Karpas-422 (cell line): ENCODE results near the gene NCF4. TPM values are rescaled to one million over a fixed set of nuclear protein-coding genes. Genes with fewer than 3 reads are reported as not detected.

ENCODE experiments used
- DNase-seq: peaks from one replicate; pipeline ENCODE4 v3.0.0-alpha.2; 2015
- H2AFZ ChIP-seq: fragments of 200-600 bp; sonication (generic); 2 replicates; pipeline ENCODE4 v1.6.1; 2014; ENCODE audit warnings: antibody characterized with exemption, low read length, mixed read lengths
- H3K27ac ChIP-seq: fragments of 200-600 bp; sonication (generic); 2 replicates; pipeline ENCODE4 v1.5.1; 2014; ENCODE audit warnings: mild to moderate bottlenecking, low read length, moderate library complexity
- H3K27me3 ChIP-seq: fragments of 200-600 bp; sonication (generic); 2 replicates; pipeline ENCODE4 v1.6.1; 2014; ENCODE audit warnings: low read length, mixed read lengths
- H3K36me3 ChIP-seq: fragments of 200-600 bp; sonication (generic); 2 replicates; pipeline ENCODE4 v1.6.1; 2014; ENCODE audit warnings: low read length, mixed read lengths; ENCODE audit not compliant: insufficient read depth
- H3K4me1 ChIP-seq: fragments of 200-600 bp; sonication (generic); 2 replicates; pipeline ENCODE4 v1.6.1; 2014; ENCODE audit warnings: mild to moderate bottlenecking, low read length, mixed read lengths
- H3K4me2 ChIP-seq: fragments of 200-600 bp; sonication (generic); 2 replicates; pipeline ENCODE4 v1.6.1; 2014; ENCODE audit warnings: low read length, low read depth, mild to moderate bottlenecking; ENCODE audit not compliant: poor library complexity, severe bottlenecking
- H3K4me3 ChIP-seq: fragments of 200-600 bp; sonication (generic); 2 replicates; pipeline ENCODE4 v1.5.1; 2014; ENCODE audit warnings: mild to moderate bottlenecking, antibody characterized with exemption, low read length, mixed read lengths
- H3K79me2 ChIP-seq: fragments of 200-600 bp; sonication (generic); 2 replicates; pipeline ENCODE4 v1.6.1; 2014; ENCODE audit warnings: mild to moderate bottlenecking, low read length, mixed read lengths
- H3K9ac ChIP-seq: fragments of 200-600 bp; sonication (generic); 2 replicates; pipeline ENCODE4 v1.6.0; 2014; ENCODE audit warnings: low read length
- H3K9me2 ChIP-seq: fragments of 200-600 bp; sonication (generic), shearing (Covaris generic); replicated peaks from 2 replicates; pipeline ENCODE4 v1.6.0; 2014; ENCODE audit warnings: mild to moderate bottlenecking, low read length, moderate library complexity; ENCODE audit not compliant: insufficient read depth
- H3K9me3 ChIP-seq: fragments of 300-700, 200-600 bp; sonication (generic); 2 replicates; pipeline ENCODE4 v1.6.1; 2014; ENCODE audit warnings: low read length, mixed read lengths
- H4K20me1 ChIP-seq: fragments of 200-600 bp; sonication (generic); 2 replicates; pipeline ENCODE4 v1.6.1; 2014; ENCODE audit warnings: mild to moderate bottlenecking, antibody characterized with exemption, low read length, low read depth; ENCODE audit not compliant: insufficient read depth
- total RNA-seq: library from RNA; depleted of rRNA; stranded (reverse); fragments of >200 nt; shearing (Covaris generic); gene quantifications from 2 replicates; pipeline ENCODE4 v1.2.3, GENCODE V29; 2014; ENCODE audit warnings: low replicate concordance

The NCF4 gene
- total RNA-seq, 1 experiment from 2014 or later: 116 TPM

DNA sequence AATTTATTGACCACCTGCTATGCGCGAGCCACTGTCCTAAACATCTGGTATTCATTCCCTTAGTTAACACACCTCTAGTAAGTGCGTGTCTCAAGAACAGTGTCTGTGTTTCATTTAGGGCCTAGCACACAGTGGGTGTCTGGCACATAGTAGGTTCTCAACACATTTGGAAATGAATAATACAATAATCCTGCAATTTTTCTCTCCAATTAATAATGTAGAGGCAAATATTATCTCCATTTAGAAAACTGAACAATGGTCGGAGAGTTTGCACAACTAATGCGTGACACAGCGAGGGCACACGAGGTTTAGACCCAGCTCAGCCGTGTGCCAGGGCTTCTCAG lies 4.0 kb upstream of the NCF4 start:
- Histone ChIP-seq H4K20me1 (no peaks in the 10 kb centered on the region), H3K9me3 (no peaks in the 10 kb centered on the region), H2AFZ (no peak overlapping the region), H3K9ac (no peak overlapping the region), H3K4me1 (peaks cover 34% of the 10 kb centered on the region), H3K79me2 (peaks cover 6% of the 10 kb centered on the region), H3K9me2 (no peaks in the 10 kb centered on the region), H3K4me2 (peak overlapping the region; percentile 39), H3K36me3 (no peaks in the 10 kb centered on the region), H3K27me3 (no peaks in the 10 kb centered on the region), H3K27ac (no peak overlapping the region), H3K4me3 (no peak overlapping the region)
- DNase-seq: no peak

DNA sequence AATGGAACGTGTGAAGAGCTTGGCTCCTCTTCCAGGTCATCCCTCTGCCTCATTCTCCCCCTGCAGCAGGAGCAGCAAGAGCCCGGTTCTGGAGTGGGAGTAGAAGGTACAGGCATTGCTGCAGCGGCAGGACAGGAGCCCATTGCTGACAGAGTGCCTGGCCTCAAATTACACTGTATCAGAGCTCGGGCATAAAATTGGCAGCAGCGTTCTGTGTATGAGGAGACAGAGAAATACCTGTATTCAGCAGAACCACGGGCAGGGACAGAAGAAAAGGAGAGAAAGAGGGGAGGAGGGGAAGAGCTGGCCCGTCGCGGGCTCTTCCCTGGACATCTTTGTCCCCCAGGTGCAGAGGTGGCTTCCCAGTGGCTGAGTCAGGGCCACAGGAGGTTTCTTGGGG lies 2.6 kb upstream of the NCF4 start:
- DNase-seq: no peak
- no peak overlapping the region for H3K27ac ChIP-seq

DNA sequence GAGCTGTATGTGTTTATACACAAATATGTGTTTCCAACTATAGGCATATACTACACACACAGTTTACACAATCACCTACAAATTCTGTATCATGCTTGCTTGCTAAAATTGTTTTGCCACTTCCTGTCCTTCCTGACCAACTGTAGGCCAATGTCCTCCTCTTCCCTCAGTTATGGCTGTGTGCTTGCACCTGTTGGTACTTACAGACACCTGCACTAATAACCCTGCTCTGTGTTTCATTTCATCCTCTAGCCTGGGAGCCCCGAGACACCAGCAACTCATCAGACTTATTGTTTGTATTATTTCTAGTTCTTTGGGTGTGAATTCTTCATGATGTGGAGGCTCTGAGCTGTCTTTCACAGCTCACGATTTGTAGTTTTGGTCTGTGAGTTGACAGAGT lies 1.8 kb upstream of the NCF4 start:
- Histone ChIP-seq H3K4me3 (no peak overlapping the region), H3K9me2 (no peaks in the 10 kb centered on the region), H3K27ac (no peak overlapping the region; the same call in 1 of the 2 replicates), H3K79me2 (peaks cover 23% of the 10 kb centered on the region), H3K9ac (peak overlapping the region; percentile 3; the same call in 1 of the 2 replicates), H2AFZ (peak overlapping the region; percentile 54), H3K27me3 (no peaks in the 10 kb centered on the region), H3K4me2 (no peak overlapping the region), H3K36me3 (peaks cover 3% of the 10 kb centered on the region; the same call in 1 of the 2 replicates), H3K4me1 (peaks cover 50% of the 10 kb centered on the region), H4K20me1 (no peaks in the 10 kb centered on the region), H3K9me3 (no peaks in the 10 kb centered on the region)
- no peak for DNase-seq

More for the DNA sequence above, 2.6 kb upstream of the NCF4 start:
- Histone ChIP-seq H3K4me2 (no peak overlapping the region), H3K36me3 (peaks cover 3% of the 10 kb centered on the region; the same call in 1 of the 2 replicates), H3K4me3 (no peak overlapping the region), H3K4me1 (peaks cover 48% of the 10 kb centered on the region), H3K9me2 (no peaks in the 10 kb centered on the region), H3K79me2 (peaks cover 19% of the 10 kb centered on the region), H3K9ac (no peak overlapping the region), H3K9me3 (no peaks in the 10 kb centered on the region), H3K27me3 (no peaks in the 10 kb centered on the region), H2AFZ (no peak overlapping the region), H4K20me1 (no peaks in the 10 kb centered on the region)

DNA sequence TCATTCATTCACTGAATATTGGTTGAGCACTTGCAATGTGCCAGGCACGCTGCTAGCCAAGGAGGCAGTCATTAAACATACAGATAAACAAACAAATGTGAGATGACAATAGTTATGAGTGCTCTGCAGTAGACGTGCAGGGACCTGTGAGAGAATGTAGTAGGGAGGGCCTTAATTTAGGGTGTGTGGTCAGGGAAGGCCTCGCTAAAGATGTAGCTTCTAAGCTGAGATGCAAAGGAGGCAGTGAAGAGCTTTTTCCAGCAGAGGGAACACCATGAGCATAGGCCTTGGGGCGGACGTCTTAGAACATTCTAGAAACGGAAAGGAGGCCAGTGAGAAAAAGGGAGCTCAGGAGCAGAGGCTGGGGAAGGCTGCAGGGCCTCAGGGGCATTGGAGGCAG lies 789 bp upstream of the NCF4 start:
- Histone ChIP-seq H3K36me3 (peaks cover 3% of the 10 kb centered on the region; the same call in 1 of the 2 replicates), H3K4me2 (peak overlapping the region; percentile 92), H3K9me3 (no peaks in the 10 kb centered on the region), H3K9me2 (no peaks in the 10 kb centered on the region), H3K27me3 (no peaks in the 10 kb centered on the region), H4K20me1 (no peaks in the 10 kb centered on the region), H3K27ac (peak overlapping the region; percentile 81), H3K79me2 (peaks cover 23% of the 10 kb centered on the region), H3K4me1 (peaks cover 50% of the 10 kb centered on the region), H2AFZ (peak overlapping the region; percentile 54), H3K9ac (peak overlapping the region; percentile 76), H3K4me3 (no peak overlapping the region; the same call in 1 of the 2 replicates)
- DNase-seq: peak; percentile 61

DNA sequence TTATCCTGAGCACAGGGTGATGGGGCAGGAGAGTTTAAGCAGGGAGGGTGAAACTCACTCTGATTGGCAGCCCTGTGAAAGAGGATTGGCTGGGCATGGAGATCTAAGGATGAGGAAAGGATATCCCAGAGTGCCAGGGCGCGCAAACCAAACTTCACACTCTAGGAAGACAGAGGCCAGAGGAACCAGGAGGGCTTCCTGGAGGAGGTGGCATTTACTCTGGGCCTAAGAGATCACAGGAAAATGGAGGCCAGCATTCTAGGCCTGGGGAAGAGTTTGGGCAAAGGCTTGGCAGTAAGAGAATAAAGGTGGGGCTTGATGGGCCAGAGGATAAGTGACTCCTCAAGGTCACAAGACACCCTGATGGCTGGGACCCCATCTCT lies 377 bp upstream of the NCF4 start:
- H3K27me3 ChIP-seq: no peaks in the 10 kb centered on the region
- H3K4me3 ChIP-seq: peak overlapping the region; percentile 71; the same call in 1 of the 2 replicates
- DNase-seq: no peak
- no peaks in the 10 kb centered on the region for H3K9me3 ChIP-seq
- H3K9me2 ChIP-seq: no peaks in the 10 kb centered on the region
- H3K36me3 ChIP-seq: peaks cover 3% of the 10 kb centered on the region; the same call in 1 of the 2 replicates
- peaks cover 50% of the 10 kb centered on the region for H3K4me1 ChIP-seq
- H2AFZ ChIP-seq: no peak overlapping the region
- no peaks in the 10 kb centered on the region for H4K20me1 ChIP-seq
- peaks cover 23% of the 10 kb centered on the region for H3K79me2 ChIP-seq
- H3K4me2 ChIP-seq: peak overlapping the region; percentile 92
- H3K27ac ChIP-seq: peak overlapping the region; percentile 81
- H3K9ac ChIP-seq: peak overlapping the region; percentile 76

DNA sequence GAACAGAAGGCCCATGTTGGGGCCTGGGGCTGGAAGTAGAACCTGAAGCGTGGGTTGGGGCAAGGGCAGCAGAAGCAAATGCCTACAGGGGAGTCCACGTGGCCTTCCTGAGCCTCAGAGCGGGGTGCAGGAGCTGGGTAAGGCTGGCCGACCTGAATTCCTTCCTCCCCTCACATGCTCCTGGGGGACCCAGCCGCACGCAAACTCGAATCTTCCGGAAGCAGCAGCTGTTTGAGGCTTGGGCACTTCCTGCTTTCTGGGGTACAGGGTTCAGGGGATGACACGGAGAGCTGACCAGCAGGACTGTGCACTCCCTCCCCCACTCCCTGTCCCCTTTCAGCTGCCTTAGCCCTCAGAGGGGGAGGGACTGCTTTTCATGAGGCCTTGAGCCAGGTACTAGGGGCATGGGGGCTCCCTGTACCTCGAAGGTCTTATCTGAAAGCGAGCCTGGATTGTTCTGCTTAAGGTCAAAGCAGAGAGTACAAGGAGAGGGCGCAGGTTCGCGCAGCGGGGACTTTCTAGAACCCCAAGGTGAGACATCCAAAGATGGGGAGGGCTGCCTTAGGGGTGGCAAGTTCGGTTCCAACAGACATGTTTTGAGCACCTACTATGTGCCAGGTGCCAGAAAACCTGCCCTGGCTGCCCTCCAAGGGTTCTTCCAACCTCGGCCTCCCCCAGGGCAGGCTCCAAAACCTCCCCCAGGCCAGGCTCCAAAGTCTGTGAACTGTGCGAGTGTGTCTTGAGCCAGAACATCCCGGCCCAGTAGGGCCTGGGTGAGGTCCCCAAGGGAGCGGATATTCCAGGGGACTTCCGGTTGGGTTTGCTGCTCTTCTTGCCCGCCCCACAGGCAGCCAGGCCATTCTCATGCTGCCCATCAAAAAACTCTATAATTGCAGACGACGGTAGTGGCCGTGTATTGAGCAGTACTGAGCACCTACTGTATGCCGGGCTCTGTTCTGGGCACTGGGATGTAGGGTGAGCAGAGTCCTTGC lies 1.7 kb downstream of the NCF4 start:
- no peaks in the 10 kb centered on the region for H3K9me2 ChIP-seq
- peaks cover 6% of the 10 kb centered on the region for H3K36me3 ChIP-seq
- no peak overlapping the region for H2AFZ ChIP-seq
- no peaks in the 10 kb centered on the region for H3K9me3 ChIP-seq
- peak overlapping the region; percentile 71 for H3K4me3 ChIP-seq
- H4K20me1 ChIP-seq: no peaks in the 10 kb centered on the region
- peaks cover 23% of the 10 kb centered on the region for H3K79me2 ChIP-seq
- H3K27me3 ChIP-seq: no peaks in the 10 kb centered on the region
- H3K9ac ChIP-seq: peak overlapping the region; percentile 76
- peak overlapping the region; percentile 81 for H3K27ac ChIP-seq
- peaks cover 47% of the 10 kb centered on the region for H3K4me1 ChIP-seq
- DNase-seq: peak; percentile 88
- peak overlapping the region; percentile 92 for H3K4me2 ChIP-seq

DNA sequence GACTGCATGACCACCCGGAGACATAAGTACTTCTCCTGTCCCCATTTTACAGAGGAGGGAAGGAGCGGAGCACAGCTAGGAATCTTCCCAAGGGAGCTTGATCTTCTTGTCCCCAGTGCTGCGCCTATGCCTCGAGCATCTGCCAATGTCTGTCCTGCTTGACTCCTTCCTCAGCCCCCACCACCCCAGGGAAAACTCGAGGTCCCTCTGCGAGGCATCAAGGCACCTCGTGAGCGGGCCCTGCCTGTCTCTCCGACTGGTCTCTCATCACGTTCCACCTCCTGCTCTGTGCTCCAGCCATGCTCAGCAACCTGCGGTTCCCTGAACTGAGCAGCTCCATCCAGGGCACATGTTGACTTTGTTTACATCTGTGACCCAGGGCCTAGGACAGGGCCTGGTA lies 2.5 kb downstream of the NCF4 start:
- H3K4me3 ChIP-seq: peak overlapping the region; percentile 71; the same call in 1 of the 2 replicates
- H3K36me3 ChIP-seq: peaks cover 13% of the 10 kb centered on the region
- peak overlapping the region; percentile 92 for H3K4me2 ChIP-seq
- no peaks in the 10 kb centered on the region for H3K27me3 ChIP-seq
- H2AFZ ChIP-seq: no peak overlapping the region
- peak overlapping the region; percentile 81 for H3K27ac ChIP-seq
- peaks cover 23% of the 10 kb centered on the region for H3K79me2 ChIP-seq
- no peaks in the 10 kb centered on the region for H3K9me3 ChIP-seq
- H4K20me1 ChIP-seq: no peaks in the 10 kb centered on the region
- peaks cover 47% of the 10 kb centered on the region for H3K4me1 ChIP-seq
- 0 out of 2 replicates have a peak overlapping the region, but pooled peaks have one; percentile 76 for H3K9ac ChIP-seq
- no peak for DNase-seq
- no peaks in the 10 kb centered on the region for H3K9me2 ChIP-seq

DNA sequence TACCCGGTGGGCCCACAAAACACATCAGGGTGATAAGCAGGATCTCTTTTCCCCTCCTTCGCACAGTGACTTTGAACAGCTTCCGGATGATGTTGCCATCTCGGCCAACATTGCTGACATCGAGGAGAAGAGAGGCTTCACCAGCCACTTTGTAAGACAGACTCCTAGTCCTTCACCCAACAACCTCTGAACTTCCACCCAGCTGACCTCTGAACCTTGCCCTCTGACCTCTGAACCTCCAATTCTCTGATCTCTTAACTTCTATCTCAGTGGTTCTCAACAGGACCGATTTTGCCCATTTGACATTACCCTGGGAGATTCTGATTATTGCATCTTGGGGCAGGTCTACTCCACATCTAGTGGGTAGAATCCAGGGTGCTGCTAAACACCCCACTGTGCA lies 3.2 kb downstream of the NCF4 start:
- Histone ChIP-seq H2AFZ (no peak overlapping the region), H3K9me2 (no peaks in the 10 kb centered on the region), H3K4me3 (no peak overlapping the region), H3K4me2 (no peak overlapping the region), H4K20me1 (no peaks in the 10 kb centered on the region), H3K27me3 (no peaks in the 10 kb centered on the region), H3K9me3 (no peaks in the 10 kb centered on the region), H3K27ac (no peak overlapping the region), H3K9ac (no peak overlapping the region), H3K36me3 (peaks cover 17% of the 10 kb centered on the region), H3K4me1 (peaks cover 44% of the 10 kb centered on the region), H3K79me2 (peaks cover 23% of the 10 kb centered on the region)
- no peak for DNase-seq
